K562 (cell line): Measurements from ENCODE around the gene S100A2.

Source experiments
- STAG1 ChIP-seq: sonication (generic); formaldehyde crosslinking; IDR thresholded peaks from 2 replicates; pipeline ENCODE4 v1.5.0; 2020; ENCODE audit warnings: missing genetic modification reagents, borderline replicate concordance
- TF ChIP-seq, protein P1 (sequence below), 2 experiments: IDR thresholded peaks in 1 of 2; conservative IDR thresholded peaks in 1 of 2; 2 replicates each; pipeline ENCODE4 v1.6.1; 2016; ENCODE audit warnings: low read depth in 2 of 2, mild to moderate bottlenecking in 1 of 2, missing compliant biosample characterization in 1 of 2, missing genetic modification characterization in 1 of 2, moderate library complexity in 1 of 2
- TF ChIP-seq, protein P2 (sequence below), 3 experiments: IDR thresholded peaks in 2 of 3; conservative IDR thresholded peaks in 1 of 3; 2 replicates each; pipeline ENCODE4 v1.5.1; 2011 to 2012; ENCODE audit warnings: low read length in 3 of 3, mild to moderate bottlenecking in 3 of 3, control low read depth in 2 of 3, improper control_type of control experiment in 1 of 3, inconsistent platforms in 1 of 3, low read depth in 1 of 3, mixed read lengths in 1 of 3, moderate library complexity in 1 of 3; ENCODE audit not compliant: insufficient read depth in 2 of 3

- TF ChIP-seq, protein P1, sequence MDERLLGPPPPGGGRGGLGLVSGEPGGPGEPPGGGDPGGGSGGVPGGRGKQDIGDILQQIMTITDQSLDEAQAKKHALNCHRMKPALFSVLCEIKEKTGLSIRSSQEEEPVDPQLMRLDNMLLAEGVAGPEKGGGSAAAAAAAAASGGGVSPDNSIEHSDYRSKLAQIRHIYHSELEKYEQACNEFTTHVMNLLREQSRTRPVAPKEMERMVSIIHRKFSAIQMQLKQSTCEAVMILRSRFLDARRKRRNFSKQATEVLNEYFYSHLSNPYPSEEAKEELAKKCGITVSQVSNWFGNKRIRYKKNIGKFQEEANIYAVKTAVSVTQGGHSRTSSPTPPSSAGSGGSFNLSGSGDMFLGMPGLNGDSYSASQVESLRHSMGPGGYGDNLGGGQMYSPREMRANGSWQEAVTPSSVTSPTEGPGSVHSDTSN (CRISPR knock-in tag; IDR thresholded peaks at IDR 0.05; ENCODE audit: low read depth), result no peak
- TF ChIP-seq, protein P1 (tag; conservative IDR thresholded peaks at IDR 0.05; ENCODE audit: low read depth), result no peak
- TF ChIP-seq, protein P2, sequence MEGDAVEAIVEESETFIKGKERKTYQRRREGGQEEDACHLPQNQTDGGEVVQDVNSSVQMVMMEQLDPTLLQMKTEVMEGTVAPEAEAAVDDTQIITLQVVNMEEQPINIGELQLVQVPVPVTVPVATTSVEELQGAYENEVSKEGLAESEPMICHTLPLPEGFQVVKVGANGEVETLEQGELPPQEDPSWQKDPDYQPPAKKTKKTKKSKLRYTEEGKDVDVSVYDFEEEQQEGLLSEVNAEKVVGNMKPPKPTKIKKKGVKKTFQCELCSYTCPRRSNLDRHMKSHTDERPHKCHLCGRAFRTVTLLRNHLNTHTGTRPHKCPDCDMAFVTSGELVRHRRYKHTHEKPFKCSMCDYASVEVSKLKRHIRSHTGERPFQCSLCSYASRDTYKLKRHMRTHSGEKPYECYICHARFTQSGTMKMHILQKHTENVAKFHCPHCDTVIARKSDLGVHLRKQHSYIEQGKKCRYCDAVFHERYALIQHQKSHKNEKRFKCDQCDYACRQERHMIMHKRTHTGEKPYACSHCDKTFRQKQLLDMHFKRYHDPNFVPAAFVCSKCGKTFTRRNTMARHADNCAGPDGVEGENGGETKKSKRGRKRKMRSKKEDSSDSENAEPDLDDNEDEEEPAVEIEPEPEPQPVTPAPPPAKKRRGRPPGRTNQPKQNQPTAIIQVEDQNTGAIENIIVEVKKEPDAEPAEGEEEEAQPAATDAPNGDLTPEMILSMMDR (IDR thresholded peaks at IDR 0.05 in 2 of 3, conservative IDR thresholded peaks at IDR 0.05 in 1 of 3; ENCODE audit: insufficient read depth in 2 of 3, low read depth in 1 of 3, low read length in 3 of 3), result no peak
- no peak for TF ChIP-seq STAG1 (CRISPR knock-in tag)
Measured at GRCh38 chr1:153606194-153606593, 40.5 kb upstream of the S100A2 start.
